ENCODE measurements around the gene TMCC1.

TMCC1 gene

DNA sequence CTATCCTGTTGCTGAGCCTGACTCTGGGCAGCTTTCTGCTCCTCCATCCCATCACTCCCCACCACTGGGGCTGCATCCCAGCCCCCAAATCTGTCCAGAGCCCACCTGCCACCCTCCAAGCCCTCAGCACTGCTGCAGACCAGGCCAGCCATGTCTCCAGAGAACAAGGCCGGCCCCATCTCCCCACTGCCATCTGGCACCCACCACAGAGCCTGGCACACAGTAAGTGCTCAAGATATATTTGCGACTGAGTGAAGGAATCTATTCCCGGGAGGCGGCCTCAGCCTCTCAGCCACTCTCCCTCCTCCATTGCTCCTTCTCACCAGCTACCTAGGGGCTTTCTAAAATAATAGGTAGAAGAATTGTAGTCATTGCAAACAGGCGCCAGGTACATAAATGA lies 291.8 kb downstream of the TMCC1 start:
- CTCF ChIA-PET = interaction anchor here (1.3 kb wide), 1 partner anchor 26 kb away, joined by 4 read pairs; no protein-coding TSS in a partner anchor

DNA sequence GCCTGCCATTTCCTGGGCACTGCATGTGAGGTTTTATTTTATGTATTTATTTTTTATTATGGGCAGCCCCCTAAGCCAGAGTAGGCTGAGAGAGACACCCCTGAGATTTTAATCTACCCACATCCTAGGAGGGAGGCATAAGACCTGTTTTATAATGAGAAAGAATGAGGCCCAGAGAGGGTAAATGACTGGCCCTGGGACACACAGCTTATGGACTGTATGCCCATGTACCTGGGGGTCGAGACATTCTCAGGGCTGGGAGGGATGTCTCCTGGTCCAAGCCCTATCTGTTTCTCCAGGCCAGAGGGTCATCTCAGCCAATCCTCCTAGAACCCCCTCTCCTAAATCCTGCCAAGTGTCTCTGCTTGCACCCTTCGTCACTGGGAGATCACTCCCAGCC lies 293.2 kb downstream of the TMCC1 start:
- Histone ChIP-seq H3K27me3 (replicated peaks in 2 of 5; ENCODE audit: control insufficient read depth in 4 of 5, insufficient read depth in 5 of 5, low read length in 4 of 5) (no peaks in the 10 kb centered on the region), H3K27ac (ENCODE audit: insufficient read depth in 1 of 2, low read depth in 1 of 2, low read length in 2 of 2, poor library complexity in 1 of 2, severe bottlenecking in 2 of 2) (peak overlapping the region in 1 of 2 experiments; percentile 1), H3K36me3 (ENCODE audit: control insufficient read depth in 4 of 4, insufficient read depth in 4 of 4, low read length in 3 of 4) (peaks cover 0 to 22% (median 0%) of the 10 kb centered on the region in 4 experiments), H3K4me1 (ENCODE audit: control extremely low read depth in 1 of 4, control insufficient read depth in 4 of 4, insufficient read depth in 4 of 4, low read length in 3 of 4) (peaks cover 2 to 97% (median 85%) of the 10 kb centered on the region in 4 experiments), H3K4me3 (ENCODE audit: control insufficient read depth in 1 of 7, extremely low read depth in 1 of 7, insufficient read depth in 4 of 7, low read depth in 2 of 7, low read length in 6 of 7) (no peak overlapping the region), H3K9me3 (ENCODE audit: control extremely low read depth in 1 of 5, control insufficient read depth in 4 of 5, insufficient read depth in 2 of 5, low read depth in 1 of 5, low read length in 4 of 5) (no peaks in the 10 kb centered on the region)
- CTCF ChIA-PET = interaction anchor here (1.2 to 14.3 kb wide), 5 partner anchors 18 to 107 kb away, joined by 3 to 158 read pairs (median 8); no protein-coding TSS in a partner anchor
- DNase-seq = no peak
- 100% methylated on average over 1 of the region's 2 CpGs for WGBS (ENCODE audit: insufficient coverage)
- POLR2A ChIA-PET = no interaction called here

More for the DNA sequence above, 291.8 kb downstream of the TMCC1 start:
- Histone ChIP-seq H3K27me3 (replicated peaks in 2 of 5; ENCODE audit: control insufficient read depth in 4 of 5, insufficient read depth in 5 of 5, low read length in 4 of 5) (no peaks in the 10 kb centered on the region), H3K9me3 (ENCODE audit: control extremely low read depth in 1 of 5, control insufficient read depth in 4 of 5, insufficient read depth in 2 of 5, low read depth in 1 of 5, low read length in 4 of 5) (no peaks in the 10 kb centered on the region), H3K4me1 (ENCODE audit: control extremely low read depth in 1 of 4, control insufficient read depth in 4 of 4, insufficient read depth in 4 of 4, low read length in 3 of 4) (peaks cover 2 to 92% (median 81%) of the 10 kb centered on the region in 4 experiments), H3K4me3 (ENCODE audit: control insufficient read depth in 1 of 7, extremely low read depth in 1 of 7, insufficient read depth in 4 of 7, low read depth in 2 of 7, low read length in 6 of 7) (no peak overlapping the region), H3K27ac (ENCODE audit: insufficient read depth in 1 of 2, low read depth in 1 of 2, low read length in 2 of 2, poor library complexity in 1 of 2, severe bottlenecking in 2 of 2) (no peak overlapping the region), H3K36me3 (ENCODE audit: control insufficient read depth in 4 of 4, insufficient read depth in 4 of 4, low read length in 3 of 4) (peaks cover 0 to 19% (median 0%) of the 10 kb centered on the region in 4 experiments)
- DNase-seq = no peak
- POLR2A ChIA-PET = no interaction called here
- 93% methylated on average over 3 of the region's 5 CpGs for WGBS (ENCODE audit: insufficient coverage)

DNA sequence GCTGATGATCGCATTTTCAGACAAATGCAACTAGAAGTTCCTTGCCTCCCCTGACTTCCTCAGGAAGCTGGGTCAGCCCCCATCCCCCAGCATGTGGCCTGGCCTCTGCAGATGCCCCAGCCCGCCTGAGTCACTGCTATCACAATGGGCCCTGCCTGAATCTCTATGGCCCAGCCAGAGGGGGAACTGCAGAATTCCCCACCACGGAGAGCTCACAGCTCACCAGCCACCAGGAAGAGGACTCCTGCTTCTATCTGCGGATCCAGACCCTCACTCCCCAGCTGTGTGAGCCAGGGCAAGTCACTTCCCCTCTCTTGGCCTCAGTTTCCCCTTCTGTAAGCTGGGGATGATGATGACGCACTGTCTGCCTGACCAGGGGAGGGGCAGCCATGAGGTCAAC lies 293.9 kb downstream of the TMCC1 start:
- WGBS (ENCODE audit: insufficient coverage) = 25% methylated on average over 4 of the region's 5 CpGs
- no peaks in the 10 kb centered on the region for H3K9me3 ChIP-seq (ENCODE audit: control extremely low read depth in 1 of 5, control insufficient read depth in 4 of 5, insufficient read depth in 2 of 5, low read depth in 1 of 5, low read length in 4 of 5)
- H3K27me3 ChIP-seq (replicated peaks in 2 of 5; ENCODE audit: control insufficient read depth in 4 of 5, insufficient read depth in 5 of 5, low read length in 4 of 5) = no peaks in the 10 kb centered on the region
- peaks cover 0 to 22% (median 0%) of the 10 kb centered on the region in 4 experiments for H3K36me3 ChIP-seq (ENCODE audit: control insufficient read depth in 4 of 4, insufficient read depth in 4 of 4, low read length in 3 of 4)
- POLR2A ChIA-PET = interaction anchor here (0.6 to 0.8 kb wide), 2 partner anchors 14 to 21 kb away, joined by 3 read pairs; no protein-coding TSS in a partner anchor
- H3K4me3 ChIP-seq (ENCODE audit: control insufficient read depth in 1 of 7, extremely low read depth in 1 of 7, insufficient read depth in 4 of 7, low read depth in 2 of 7, low read length in 6 of 7) = peak overlapping the region in 4 of 7 experiments; percentile 37 to 56 (median 54)
- H3K4me1 ChIP-seq (ENCODE audit: control extremely low read depth in 1 of 4, control insufficient read depth in 4 of 4, insufficient read depth in 4 of 4, low read length in 3 of 4) = peaks cover 2 to 100% (median 86%) of the 10 kb centered on the region in 4 experiments
- H3K27ac ChIP-seq (ENCODE audit: insufficient read depth in 1 of 2, low read depth in 1 of 2, low read length in 2 of 2, poor library complexity in 1 of 2, severe bottlenecking in 2 of 2) = no peak overlapping the region
- DNase-seq = peak; percentile 78 to 96 (median 95)
- CTCF ChIA-PET = interaction anchor here (0.9 to 14.3 kb wide), 6 partner anchors 10 to 106 kb away, joined by 3 to 158 read pairs (median 6); no protein-coding TSS in a partner anchor

DNA sequence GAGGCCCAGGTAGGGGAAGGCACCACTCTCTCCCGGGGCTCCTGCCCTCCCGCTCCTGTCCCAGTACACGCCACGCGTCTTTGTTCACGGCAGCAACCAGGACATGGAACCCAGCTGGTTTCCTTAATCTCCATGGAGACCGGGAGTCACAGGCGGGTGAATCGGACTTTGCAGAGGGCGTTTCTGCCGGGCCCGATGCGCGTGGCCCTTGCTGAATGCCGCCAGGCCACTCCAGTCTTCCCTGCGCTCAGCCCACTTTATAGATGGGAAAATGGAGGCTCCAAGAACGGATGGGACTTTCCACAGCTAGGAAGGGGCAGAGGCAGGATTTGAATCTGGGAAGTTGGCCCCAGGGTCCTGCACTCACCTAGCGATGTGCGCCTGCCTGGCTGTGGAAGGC lies 294.4 kb downstream of the TMCC1 start:
- no peaks in the 10 kb centered on the region for H3K27me3 ChIP-seq (replicated peaks in 2 of 5; ENCODE audit: control insufficient read depth in 4 of 5, insufficient read depth in 5 of 5, low read length in 4 of 5)
- WGBS (ENCODE audit: insufficient coverage) = 91% methylated on average over 9 of the region's 19 CpGs
- POLR2A ChIA-PET = interaction anchor here (0.8 kb wide), 1 partner anchor 13 kb away, joined by 3 read pairs; no protein-coding TSS in a partner anchor
- H3K4me1 ChIP-seq (ENCODE audit: control extremely low read depth in 1 of 4, control insufficient read depth in 4 of 4, insufficient read depth in 4 of 4, low read length in 3 of 4) = peaks cover 2 to 100% (median 86%) of the 10 kb centered on the region in 4 experiments
- H3K9me3 ChIP-seq (ENCODE audit: control extremely low read depth in 1 of 5, control insufficient read depth in 4 of 5, insufficient read depth in 2 of 5, low read depth in 1 of 5, low read length in 4 of 5) = no peaks in the 10 kb centered on the region
- peak overlapping the region in 4 of 7 experiments; percentile 37 to 56 (median 50) for H3K4me3 ChIP-seq (ENCODE audit: control insufficient read depth in 1 of 7, extremely low read depth in 1 of 7, insufficient read depth in 4 of 7, low read depth in 2 of 7, low read length in 6 of 7)
- H3K36me3 ChIP-seq (ENCODE audit: control insufficient read depth in 4 of 4, insufficient read depth in 4 of 4, low read length in 3 of 4) = peaks cover 0 to 22% (median 0%) of the 10 kb centered on the region in 4 experiments
- CTCF ChIA-PET = interaction anchor here (0.9 to 14.3 kb wide), 5 partner anchors 10 to 29 kb away, joined by 3 to 158 read pairs (median 4); no protein-coding TSS in a partner anchor
- H3K27ac ChIP-seq (ENCODE audit: insufficient read depth in 1 of 2, low read depth in 1 of 2, low read length in 2 of 2, poor library complexity in 1 of 2, severe bottlenecking in 2 of 2) = no peak overlapping the region
- DNase-seq = peak in 2 of 3 donors; percentile 26 to 38

DNA sequence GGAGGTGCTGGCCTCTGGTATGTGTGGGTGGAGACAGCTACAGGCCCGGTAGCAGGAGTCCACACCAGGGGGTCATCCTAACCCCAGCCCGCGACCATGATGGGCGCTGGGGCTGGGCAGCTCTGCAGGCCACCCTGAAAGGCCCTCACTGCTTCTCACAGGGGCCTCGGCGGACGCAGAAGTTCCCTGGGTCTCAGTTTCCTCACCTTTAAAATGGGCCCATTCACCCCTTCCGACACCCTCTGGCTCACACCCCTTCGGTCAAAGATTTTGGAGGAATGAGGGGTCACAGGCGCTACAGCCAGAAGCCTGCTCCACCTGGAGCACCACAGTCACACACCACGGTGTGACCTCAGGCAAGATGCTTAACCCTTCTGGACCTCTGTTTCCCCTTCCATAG lies 295.0 kb downstream of the TMCC1 start:
- DNase-seq = no peak
- ChIA-PET CTCF (interaction anchor here (1.1 to 14.3 kb wide), 4 partner anchors 9 to 29 kb away, joined by 3 to 158 read pairs (median 26); partner anchors contain the start of gene PLXND1), POLR2A (no interaction called here)
- peaks cover 2 to 100% (median 86%) of the 10 kb centered on the region in 4 experiments for H3K4me1 ChIP-seq (ENCODE audit: control extremely low read depth in 1 of 4, control insufficient read depth in 4 of 4, insufficient read depth in 4 of 4, low read length in 3 of 4)
- 95% methylated on average over 10 of the region's 11 CpGs for WGBS (ENCODE audit: insufficient coverage)
- no peaks in the 10 kb centered on the region for H3K9me3 ChIP-seq (ENCODE audit: control extremely low read depth in 1 of 5, control insufficient read depth in 4 of 5, insufficient read depth in 2 of 5, low read depth in 1 of 5, low read length in 4 of 5)
- H3K27me3 ChIP-seq (replicated peaks in 2 of 5; ENCODE audit: control insufficient read depth in 4 of 5, insufficient read depth in 5 of 5, low read length in 4 of 5) = no peaks in the 10 kb centered on the region
- H3K27ac ChIP-seq (ENCODE audit: insufficient read depth in 1 of 2, low read depth in 1 of 2, low read length in 2 of 2, poor library complexity in 1 of 2, severe bottlenecking in 2 of 2) = no peak overlapping the region
- no peak overlapping the region for H3K4me3 ChIP-seq (ENCODE audit: control insufficient read depth in 1 of 7, extremely low read depth in 1 of 7, insufficient read depth in 4 of 7, low read depth in 2 of 7, low read length in 6 of 7)
- H3K36me3 ChIP-seq (ENCODE audit: control insufficient read depth in 4 of 4, insufficient read depth in 4 of 4, low read length in 3 of 4) = peaks cover 0 to 22% (median 0%) of the 10 kb centered on the region in 4 experiments

DNA sequence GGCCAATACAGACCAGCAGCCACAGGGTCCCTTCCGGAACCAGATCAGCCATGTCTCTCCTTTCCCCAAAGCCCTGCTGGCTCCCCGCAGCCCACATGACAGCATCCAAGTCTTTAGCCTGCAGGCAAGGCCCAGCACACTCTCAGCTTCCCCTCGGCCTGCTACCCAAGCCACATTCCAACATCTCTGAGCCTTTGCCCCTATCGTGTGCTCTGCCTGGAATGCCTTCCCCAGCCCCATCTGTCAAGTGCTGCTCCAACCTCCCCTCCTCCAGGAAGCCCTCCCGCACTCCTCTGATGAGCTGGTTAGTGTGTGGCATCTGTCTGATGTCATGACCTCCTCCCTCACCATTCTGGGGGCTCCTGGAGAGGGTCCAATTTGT lies 295.5 kb downstream of the TMCC1 start:
- Histone ChIP-seq H3K36me3 (ENCODE audit: control insufficient read depth in 4 of 4, insufficient read depth in 4 of 4, low read length in 3 of 4) (peaks cover 0 to 19% (median 0%) of the 10 kb centered on the region in 4 experiments), H3K9me3 (ENCODE audit: control extremely low read depth in 1 of 5, control insufficient read depth in 4 of 5, insufficient read depth in 2 of 5, low read depth in 1 of 5, low read length in 4 of 5) (no peaks in the 10 kb centered on the region), H3K4me1 (ENCODE audit: control extremely low read depth in 1 of 4, control insufficient read depth in 4 of 4, insufficient read depth in 4 of 4, low read length in 3 of 4) (peaks cover 2 to 100% (median 86%) of the 10 kb centered on the region in 4 experiments), H3K27ac (ENCODE audit: insufficient read depth in 1 of 2, low read depth in 1 of 2, low read length in 2 of 2, poor library complexity in 1 of 2, severe bottlenecking in 2 of 2) (no peak overlapping the region), H3K4me3 (ENCODE audit: control insufficient read depth in 1 of 7, extremely low read depth in 1 of 7, insufficient read depth in 4 of 7, low read depth in 2 of 7, low read length in 6 of 7) (no peak overlapping the region), H3K27me3 (replicated peaks in 2 of 5; ENCODE audit: control insufficient read depth in 4 of 5, insufficient read depth in 5 of 5, low read length in 4 of 5) (no peaks in the 10 kb centered on the region)
- CTCF ChIA-PET = interaction anchor here (6.5 to 14.3 kb wide), 2 partner anchors 9 to 18 kb away, joined by 44 to 158 read pairs; partner anchors contain the start of gene PLXND1
- DNase-seq = peak in 1 of 3 donors; percentile 27
- WGBS (ENCODE audit: insufficient coverage) = 90% methylated on average over 3 of the region's 5 CpGs
- POLR2A ChIA-PET = no interaction called here
